ENCODE results near the gene COX14.

- TF ChIP-seq CTCF (IDR thresholded peaks at IDR 0.05) (no peak), POLR2A (IDR thresholded peaks at IDR 0.05) (no peak)
Measured at GRCh38 chr12:50065726-50066310, 46.2 kb upstream of the COX14 start.

All from thyroid gland (tissue), 4 donors.